HCT116 (cell line): ENCODE measurements around the gene PRLH. TPM values are rescaled to one million over a fixed set of nuclear protein-coding genes. Genes with fewer than 3 reads are reported as not detected.

ENCODE experiments used
- ATAC-seq: fragments of 200-7000 bp; cut with Tn5 transposase; 2 replicates; pipeline ENCODE4 v1.9.1; 2020; ENCODE audit warnings: mild to moderate bottlenecking, moderate library complexity
- BruUV-seq: library from RNA; stranded (reverse); fragments of 400-500 nt; replicated peaks from 2 replicates; lab custom pipeline; 2021; lab: Mats Ljungman, UMichigan
- CTCF ChIA-PET: fragments of 300-600 bp; sonication (Branson Sonifier 250); formaldehyde crosslinking; loops from one replicate; lab custom pipeline; 2021; ENCODE audit warnings: antibody characterized with exemption; lab: Charles Lee
- POLR2A ChIA-PET: fragments of 300-600, 350-600 bp; sonication (Branson Sonifier 250); formaldehyde crosslinking; loops from one replicate; lab custom pipeline; 2021; ENCODE audit warnings: antibody characterized with exemption; lab: Charles Lee
- RAD21 ChIA-PET, 2 experiments: fragments of 300-600 bp; sonication (Branson Sonifier 250); formaldehyde crosslinking; loops; one replicate each; lab custom pipeline; 2023; ENCODE audit warnings: low total read pairs in 2 of 2; ENCODE audit not compliant: uncharacterized antibody in 2 of 2, unreplicated experiment in 2 of 2, low non-redundant PET in 1 of 2; lab: Charles Lee
- DNase-seq: peaks from one replicate; pipeline ENCODE4 v3.0.0-alpha.2; 2010; ENCODE audit warnings: low read depth, low spot score
- H2AFZ ChIP-seq: fragments of 200-600 bp; shearing (Covaris generic), sonication (generic); 2 replicates; pipeline ENCODE4 v1.6.1; 2017; ENCODE audit warnings: low read depth, mixed run types, mixed read lengths, antibody characterized with exemption, low read length; ENCODE audit not compliant: poor library complexity, severe bottlenecking
- H3K27ac ChIP-seq: 2 replicates; pipeline ENCODE4 v1.5.1; 2012; ENCODE audit warnings: low read depth, low read length
- H3K27me3 ChIP-seq: fragments of 200-600 bp; sonication (generic); 2 replicates; pipeline ENCODE4 v1.6.1; 2016; ENCODE audit warnings: mixed run types, low read length, mixed read lengths; ENCODE audit not compliant: insufficient read depth
- H3K36me3 ChIP-seq, 2 experiments: fragments of 200-500 bp in 1 of 2; fragments of 200-600 bp in 1 of 2; sonication (Bioruptor generic) in 1 of 2; sonication (generic) in 1 of 2; 2 replicates each; pipeline versions ENCODE4 v1.5.1 to v1.6.1; 2014 to 2016; ENCODE audit warnings: low read length in 2 of 2, inconsistent platforms in 1 of 2, mixed read lengths in 1 of 2, mixed run types in 1 of 2; ENCODE audit not compliant: insufficient read depth in 2 of 2, control insufficient read depth in 1 of 2
- H3K4me1 ChIP-seq, 2 experiments: fragments of 200-600 bp in 1 of 2; sonication (generic) in 1 of 2; 2 replicates each; pipeline versions ENCODE4 v1.5.1 to v1.6.1; 2012 to 2017; ENCODE audit warnings: low read length in 2 of 2, inconsistent platforms in 1 of 2, mild to moderate bottlenecking in 1 of 2, mixed read lengths in 1 of 2, mixed run types in 1 of 2, moderate library complexity in 1 of 2; ENCODE audit not compliant: insufficient read depth in 2 of 2, control insufficient read depth in 1 of 2
- H3K4me2 ChIP-seq: fragments of 200-600 bp; sonication (generic); 2 replicates; pipeline ENCODE4 v1.6.1; 2017; ENCODE audit warnings: mixed run types, low read length, mixed read lengths
- H3K4me3 ChIP-seq, 2 experiments: fragments of 200-600 bp in 1 of 2; sonication (generic) in 1 of 2; replicated peaks in 1 of 2; 2 replicates each; pipeline ENCODE4 v1.5.1; 2011 to 2016; ENCODE audit warnings: low read length in 2 of 2, control low read depth in 1 of 2, low read depth in 1 of 2, mild to moderate bottlenecking in 1 of 2, mixed read lengths in 1 of 2, mixed run types in 1 of 2
- H3K79me2 ChIP-seq: fragments of 200-600 bp; sonication (generic); 2 replicates; pipeline ENCODE4 v1.6.1; 2017; ENCODE audit warnings: mild to moderate bottlenecking, mixed run types, low read length, moderate library complexity, mixed read lengths; ENCODE audit not compliant: insufficient read depth
- H3K9ac ChIP-seq: fragments of 200-600 bp; sonication (generic); 2 replicates; pipeline ENCODE4 v1.6.1; 2016; ENCODE audit warnings: low read length, mixed read lengths
- H3K9me2 ChIP-seq: fragments of 200-600 bp; sonication (generic), shearing (Covaris generic); 2 replicates; pipeline ENCODE4 v1.6.1; 2017; ENCODE audit warnings: mixed run types, mild to moderate bottlenecking, moderate library complexity; ENCODE audit not compliant: insufficient read depth
- H3K9me3 ChIP-seq, 2 experiments: fragments of 200-500 bp in 1 of 2; fragments of 200-600 bp in 1 of 2; sonication (Bioruptor generic) in 1 of 2; sonication (generic) in 1 of 2; 2 replicates each; pipeline ENCODE4 v1.6.1; 2014 to 2017; ENCODE audit warnings: low read length in 2 of 2, mixed read lengths in 2 of 2, inconsistent platforms in 1 of 2, low read depth in 1 of 2, mild to moderate bottlenecking in 1 of 2, mixed run types in 1 of 2, moderate library complexity in 1 of 2; ENCODE audit not compliant: control insufficient read depth in 1 of 2, insufficient read depth in 1 of 2
- H4K20me1 ChIP-seq: fragments of 200-600 bp; sonication (generic), shearing (Covaris generic); 2 replicates; pipeline ENCODE4 v1.6.1; 2017; ENCODE audit warnings: mixed run types, mild to moderate bottlenecking, moderate library complexity; ENCODE audit not compliant: insufficient read depth
- ATF3 ChIP-seq: IDR thresholded peaks from 2 replicates; pipeline ENCODE4 v1.6.1; 2012
- CEBPB ChIP-seq: IDR thresholded peaks from 2 replicates; pipeline ENCODE4 v1.6.1; 2012; ENCODE audit warnings: low read depth
- EGR1 ChIP-seq: IDR thresholded peaks from 2 replicates; pipeline ENCODE4 v1.6.1; 2012; ENCODE audit warnings: low read depth
- FOSL1 ChIP-seq: IDR thresholded peaks from 2 replicates; pipeline ENCODE4 v1.6.1; 2012; ENCODE audit warnings: low read depth
- JUND ChIP-seq: IDR thresholded peaks from 2 replicates; pipeline ENCODE4 v1.6.1; 2012
- MAX ChIP-seq: IDR thresholded peaks from 2 replicates; pipeline ENCODE4 v1.6.1; 2012
- POLR2AphosphoS5 ChIP-seq: IDR thresholded peaks from 2 replicates; pipeline ENCODE4 v1.6.1; 2011; ENCODE audit warnings: mild to moderate bottlenecking, low read depth, low read length, moderate library complexity
- SP1 ChIP-seq: IDR thresholded peaks from 2 replicates; pipeline ENCODE4 v1.6.1; 2012; ENCODE audit warnings: low read depth
- SRF ChIP-seq: IDR thresholded peaks from 2 replicates; pipeline ENCODE4 v1.6.1; 2012; ENCODE audit warnings: low read depth
- TCF7L2 ChIP-seq: IDR thresholded peaks from 2 replicates; pipeline ENCODE4 v1.7.0; 2011; ENCODE audit warnings: borderline replicate concordance, inconsistent platforms; ENCODE audit not compliant: insufficient read depth, insufficient read length; ENCODE audit errors: extremely low read depth
- YY1 ChIP-seq: IDR thresholded peaks from 2 replicates; pipeline ENCODE4 v1.6.1; 2011; ENCODE audit warnings: low read length, low read depth, moderate library complexity, mild to moderate bottlenecking; ENCODE audit not compliant: insufficient replicate concordance; ENCODE audit errors: extremely low read depth
- ZFX ChIP-seq: fragments of 450-650 bp; IDR thresholded peaks from 2 replicates; pipeline ENCODE4 v1.6.1; 2017
- intact Hi-C: fragments of 100-400 bp; cut with micrococcal nuclease; formaldehyde crosslinking; loops from 2 replicates; pipeline ENCODE4 v1.10.0; 2022
- total RNA-seq: library from RNA; stranded (reverse); gene quantifications from one replicate; pipeline ENCODE4 v1.2.1, GENCODE V29; 2021; ENCODE audit not compliant: unreplicated experiment

The PRLH gene
- total RNA-seq, 1 experiment from 2014 or later, result not detected

- no peaks in the 10 kb centered on the region for H3K27me3 ChIP-seq
These were observed 26.7 kb upstream of the PRLH start for GRCh38 chr2:237539681-237540080.

GRCh38 chr2:237540223-237540775, 26.1 kb upstream of the PRLH start:
- Histone ChIP-seq H3K9ac (no peak overlapping the region), H3K9me3 (no peaks in the 10 kb centered on the region), H3K27ac (no peak overlapping the region), H3K4me2 (no peak overlapping the region), H3K4me1 (no peaks in the 10 kb centered on the region), H3K27me3 (no peaks in the 10 kb centered on the region), H3K36me3 (peaks cover 2 to 6% of the 10 kb centered on the region in 2 experiments; a peak in 3 of 4 replicates), H3K79me2 (no peaks in the 10 kb centered on the region), H2AFZ (no peak overlapping the region), H3K9me2 (no peaks in the 10 kb centered on the region), H4K20me1 (no peaks in the 10 kb centered on the region), H3K4me3 (no peak overlapping the region)
- BruUV-seq, result no TSS peak
- ChIA-PET POLR2A (no interaction called here), RAD21 (no interaction called here), CTCF (no interaction called here)
- intact Hi-C loops, result no loop called here
- ATAC-seq, result no peak
- DNase-seq, result no peak
- no peak for TF ChIP-seq SP1
- TF ChIP-seq SRF, result no peak

More at GRCh38 chr2:237539681-237540080, 26.7 kb upstream of the PRLH start:
- H3K79me2 ChIP-seq, result no peaks in the 10 kb centered on the region
- H3K9ac ChIP-seq, result no peak overlapping the region
- H2AFZ ChIP-seq, result no peak overlapping the region
- intact Hi-C loops, result no loop called here
- TF ChIP-seq JUND (no peak), CEBPB (no peak), MAX (no peak), POLR2AphosphoS5 (no peak), SP1 (no peak), TCF7L2 (no peak), ZFX (no peak), FOSL1 (no peak), YY1 (no peak), ATF3 (no peak), EGR1 (no peak)
- ATAC-seq (no peak), DNase-seq (no peak)
- no peaks in the 10 kb centered on the region for H3K9me2 ChIP-seq
- BruUV-seq, result no TSS peak
- no peak overlapping the region for H3K4me2 ChIP-seq
- H3K27ac ChIP-seq, result no peak overlapping the region
- no peaks in the 10 kb centered on the region for H4K20me1 ChIP-seq
- H3K4me1 ChIP-seq, result no peaks in the 10 kb centered on the region
- no peaks in the 10 kb centered on the region for H3K9me3 ChIP-seq
- POLR2A ChIA-PET, result no interaction called here
- CTCF ChIA-PET, result no interaction called here
- peaks cover 2 to 12% of the 10 kb centered on the region in 2 experiments; a peak in 3 of 4 replicates for H3K36me3 ChIP-seq
- RAD21 ChIA-PET, result no interaction called here
- no peak overlapping the region for H3K4me3 ChIP-seq
